ENCODE results near the gene SLC2A1.

GRCh38 chr1:42940851-42941639 lies 17.6 kb downstream of the SLC2A1 start:
- TF ChIP-seq CTCF (IDR thresholded peaks at IDR 0.05) (no peak), POLR2A (IDR thresholded peaks at IDR 0.05) (no peak)
